Measurements from ENCODE around the gene TTC23L. TPM values are rescaled to one million over a fixed set of nuclear protein-coding genes. Genes with fewer than 3 reads are reported as not detected.

The TTC23L gene
- total and polyA plus RNA-seq, 2 experiments from 2014 or later = 2.2 to 2.3 TPM

- no peaks in the 10 kb centered on the region for H3K9me3 Mint-ChIP-seq
- Histone ChIP-seq H4K20me1 (replicated peaks; ENCODE audit: insufficient read depth) (no peaks in the 10 kb centered on the region), H3K4me2 (no peak overlapping the region), H3K4me3 (no peak overlapping the region), H3K79me2 (replicated peaks; ENCODE audit: insufficient read depth) (no peaks in the 10 kb centered on the region), H3F3A (replicated peaks; ENCODE audit: low read depth) (no peaks in the 10 kb centered on the region), H3K4me1 (ENCODE audit: insufficient read depth) (no peaks in the 10 kb centered on the region), H3K27me3 (ENCODE audit: insufficient read depth) (no peaks in the 10 kb centered on the region), H3K9me2 (ENCODE audit: insufficient read depth) (no peaks in the 10 kb centered on the region), H2AFZ (no peak overlapping the region), H3K27ac (ENCODE audit: low read depth) (peak overlapping the region; percentile 23; the same call in 1 of the 2 replicates), H3K36me3 (ENCODE audit: insufficient read depth) (peaks cover 60% of the 10 kb centered on the region)
- H3K4me3 Mint-ChIP-seq = no peak overlapping the region
- DNase-seq (ENCODE audit: low spot score) (no peak), ATAC-seq (no peak)
- TF ChIP-seq EZH2 (IDR thresholded peaks at IDR 0.05; ENCODE audit: low read depth, unreplicated experiment) (no peak), STAT1 (IDR thresholded peaks at IDR 0.05; ENCODE audit: unreplicated experiment) (no peak), REST (IDR thresholded peaks at IDR 0.05; ENCODE audit: unreplicated experiment) (no peak), POLR2AphosphoS5 (IDR thresholded peaks at IDR 0.05; ENCODE audit: low read depth) (no peak), ZNF114 (CRISPR knock-in tag; IDR thresholded peaks at IDR 0.05) (no peak)
- H3K36me3 Mint-ChIP-seq (ENCODE audit: low read depth) = peaks cover 61% of the 10 kb centered on the region
- no peaks in the 10 kb centered on the region for H3K27me3 Mint-ChIP-seq (ENCODE audit: insufficient read depth, low read depth, poor library complexity)
- no peaks in the 10 kb centered on the region for H3K4me1 Mint-ChIP-seq
- H3K27ac Mint-ChIP-seq = peak overlapping the region; percentile 7; the same call in 1 of the 2 replicates
Observed at GRCh38 chr5:34820593-34820992, 18.4 kb upstream of the TTC23L start.

GRCh38 chr5:34822956-34823715, 15.8 kb upstream of the TTC23L start:
- Histone ChIP-seq H3F3A (replicated peaks; ENCODE audit: low read depth) (no peaks in the 10 kb centered on the region; the same call in 1 of the 2 replicates), H3K79me2 (replicated peaks; ENCODE audit: insufficient read depth) (peaks cover 4% of the 10 kb centered on the region; the same call in 1 of the 2 replicates), H4K20me1 (replicated peaks; ENCODE audit: insufficient read depth) (no peaks in the 10 kb centered on the region; the same call in 1 of the 2 replicates), H3K27me3 (ENCODE audit: insufficient read depth) (no peaks in the 10 kb centered on the region), H3K4me1 (ENCODE audit: insufficient read depth) (no peaks in the 10 kb centered on the region), H3K9me2 (ENCODE audit: insufficient read depth) (no peaks in the 10 kb centered on the region), H3K27ac (ENCODE audit: low read depth) (no peak overlapping the region), H2AFZ (no peak overlapping the region), H3K36me3 (ENCODE audit: insufficient read depth) (peaks cover 68% of the 10 kb centered on the region), H3K4me2 (no peak overlapping the region), H3K4me3 (no peak overlapping the region)
- Mint-ChIP-seq H3K4me1 (no peaks in the 10 kb centered on the region), H3K27ac (no peak overlapping the region), H3K27me3 (ENCODE audit: insufficient read depth, low read depth, poor library complexity) (no peaks in the 10 kb centered on the region), H3K4me3 (no peak overlapping the region), H3K36me3 (ENCODE audit: low read depth) (peaks cover 74% of the 10 kb centered on the region), H3K9me3 (no peaks in the 10 kb centered on the region)
- DNase-seq (ENCODE audit: low spot score) = no peak
- ATAC-seq = no peak
- no peak for TF ChIP-seq NANOG (IDR thresholded peaks at IDR 0.05; ENCODE audit: borderline replicate concordance)
